Limb (tissue), 2 donors: ENCODE measurements around the gene IL1RAPL2.
"Not testable (repeated sequence)": the region's sequence is repeated elsewhere in the genome, so short reads cannot be mapped to it uniquely, and the experiment has no call there.

ENCODE experiments used
- DNase-seq, 2 donors: peaks; one replicate each; pipeline ENCODE4 v3.0.0-alpha.2; 2016; ENCODE audit errors: extremely low spot score in 2 of 2

The IL1RAPL2 gene

GRCh38 chrX:105775679-105776078 lies 1209.7 kb downstream of the IL1RAPL2 start:
- DNase-seq = no peak

- peak in 1 of 2 donors; percentile 33 for DNase-seq
Measured at GRCh38 chrX:105781804-105782203, 1215.8 kb downstream of the IL1RAPL2 start.

GRCh38 chrX:105796877-105797276 lies 1230.9 kb downstream of the IL1RAPL2 start:
- not testable (repeated sequence) for DNase-seq

- no peak for DNase-seq
Measured at GRCh38 chrX:105803891-105804290, 1237.9 kb downstream of the IL1RAPL2 start.

- DNase-seq = not testable (repeated sequence)
Measured at GRCh38 chrX:105805655-105806054, 1239.7 kb downstream of the IL1RAPL2 start.

GRCh38 chrX:105816517-105816916 lies 1250.5 kb downstream of the IL1RAPL2 start:
- no peak for DNase-seq
